ENCODE data around the gene RSRC1. TPM values are rescaled to one million over a fixed set of nuclear protein-coding genes. Genes with fewer than 3 reads are reported as not detected.

RSRC1 gene
- total RNA-seq, 1 experiment from 2014 or later = 37.9 TPM

- Histone ChIP-seq H3K14ac (ENCODE audit: insufficient read depth, low read length) (no peak overlapping the region), H4K8ac (replicated peaks; ENCODE audit: insufficient read length, low read depth, low read length) (no peak overlapping the region), H3K56ac (ENCODE audit: insufficient read length, low read depth, low read length) (no peak overlapping the region), H3K23me2 (ENCODE audit: insufficient read length, low read depth, low read length, poor library complexity, severe bottlenecking) (no peaks in the 10 kb centered on the region), H3T11ph (ENCODE audit: low read length) (no peak overlapping the region), H3K9ac (ENCODE audit: extremely low read depth, insufficient read length, low read length) (no peak overlapping the region), H2AK5ac (ENCODE audit: insufficient read length, low read length) (no peak overlapping the region), H2BK120ac (ENCODE audit: low read depth, low read length, poor library complexity, severe bottlenecking) (no peak overlapping the region), H3K79me1 (ENCODE audit: insufficient read depth, low read depth, low read length, poor library complexity, severe bottlenecking) (no peaks in the 10 kb centered on the region), H3K4me2 (ENCODE audit: insufficient read depth, insufficient read length, low read length) (no peak overlapping the region), H4K5ac (ENCODE audit: insufficient read length, low read depth, low read length) (no peak overlapping the region), H3K27me3 (ENCODE audit: insufficient read depth, low read length) (no peaks in the 10 kb centered on the region), H4K91ac (ENCODE audit: insufficient read length, low read depth, low read length) (no peak overlapping the region), H3K27ac (ENCODE audit: insufficient read length, low read depth, low read length) (no peak overlapping the region), H4K20me1 (ENCODE audit: control insufficient read depth, insufficient read depth, insufficient read length) (no peaks in the 10 kb centered on the region), H2BK20ac (ENCODE audit: low read depth, low read length, poor library complexity, severe bottlenecking) (no peak overlapping the region), H3K4me1 (ENCODE audit: insufficient read depth, low read length) (no peaks in the 10 kb centered on the region; the same call in 1 of the 2 replicates), H2BK12ac (ENCODE audit: insufficient read length, low read depth, low read length) (no peak overlapping the region), H2BK15ac (ENCODE audit: low read depth, low read length) (no peak overlapping the region), H3K18ac (ENCODE audit: insufficient read length, low read depth, low read length) (no peak overlapping the region), H3K23ac (ENCODE audit: insufficient read length, low read depth, low read length) (no peak overlapping the region), H3K9me3 (ENCODE audit: control insufficient read depth, low read depth, low read length) (no peaks in the 10 kb centered on the region), H3K4ac (ENCODE audit: low read depth, low read length) (no peak overlapping the region), H3K79me2 (ENCODE audit: insufficient read depth, low read length) (no peaks in the 10 kb centered on the region), H2AFZ (ENCODE audit: low read length) (no peak overlapping the region), H2BK5ac (ENCODE audit: insufficient read length, low read length) (no peak overlapping the region)
- H3K27me3 Mint-ChIP-seq (ENCODE audit: low read depth) = no peaks in the 10 kb centered on the region
- H3K36me3 Mint-ChIP-seq (ENCODE audit: insufficient read depth in 1 of 3, low read depth in 3 of 3) = no peaks in the 10 kb centered on the region
- no CpG with 5 or more reads among the region's 2 CpGs for WGBS (ENCODE audit: extremely low coverage, insufficient read length, low lambda C conversion rate)
- no peak overlapping the region for H3K4me3 Mint-ChIP-seq
- H3K4me1 Mint-ChIP-seq = peaks cover 0 to 4% of the 10 kb centered on the region in 2 experiments; a peak in 1 of 4 replicates
- H3K27ac Mint-ChIP-seq = no peak overlapping the region
- no peak for DNase-seq
- H3K9me3 Mint-ChIP-seq = no peaks in the 10 kb centered on the region
- no peak for TF ChIP-seq CTCF (conservative IDR thresholded peaks at IDR 0.05)
Measured at GRCh38 chr3:158381262-158381868, 271.5 kb downstream of the RSRC1 start.
